OCI-LY1 (cell line): Measurements from ENCODE around the gene SLIT3.

Experiments
- EZH2 ChIP-seq: fragments of 200-600 bp; sonication (generic), shearing (Covaris generic); IDR thresholded peaks from 2 replicates; pipeline ENCODE4 v1.8.0; 2017; ENCODE audit warnings: borderline replicate concordance, mixed run types, mild to moderate bottlenecking, antibody characterized with exemption, low read length, moderate library complexity, mixed read lengths
- TF ChIP-seq, protein P1 (sequence below): fragments of 200-600 bp; sonication (generic), shearing (Covaris generic); IDR thresholded peaks from 2 replicates; pipeline ENCODE4 v1.5.1; 2017; ENCODE audit warnings: mild to moderate bottlenecking, antibody characterized with exemption, low read length, moderate library complexity, mixed read lengths

DNA sequence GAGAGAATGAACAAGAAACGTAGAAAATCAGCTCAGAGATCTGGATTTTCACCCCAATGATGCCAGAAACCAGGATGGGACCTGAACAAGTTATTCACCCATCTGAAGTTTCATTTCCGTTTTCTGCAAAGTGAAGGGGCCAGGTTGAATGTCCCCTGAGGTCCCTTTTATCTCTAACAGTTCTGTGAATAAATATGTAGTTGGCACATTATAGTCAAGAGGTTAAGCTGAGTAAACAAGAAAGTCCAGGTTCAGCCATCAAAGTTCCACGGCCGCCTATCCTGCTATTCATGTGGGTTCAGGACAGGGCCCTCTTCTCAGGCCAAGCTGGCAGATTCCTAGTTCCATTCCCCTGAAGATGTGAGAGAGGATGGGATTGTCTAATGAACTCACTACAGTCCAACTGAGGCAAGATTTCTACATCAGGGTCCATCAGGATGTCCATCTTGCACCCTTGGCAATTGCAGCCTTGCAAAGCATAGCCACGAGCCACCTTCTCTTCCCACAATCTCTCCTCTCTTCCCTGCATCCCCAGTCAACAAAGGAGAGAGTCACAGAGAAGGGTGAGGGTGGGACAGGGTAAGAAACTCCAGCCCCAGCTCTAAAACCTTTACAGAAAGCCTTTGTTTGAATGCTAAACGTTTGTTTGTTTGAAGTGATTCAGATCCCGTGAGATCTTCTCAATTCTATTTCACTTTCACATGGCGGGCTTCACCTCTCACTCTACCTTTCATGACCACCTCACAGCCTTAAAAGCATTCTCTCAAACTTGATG lies 311.0 kb downstream of the SLIT3 start:
- no peak for TF ChIP-seq EZH2
- TF ChIP-seq, protein P1, sequence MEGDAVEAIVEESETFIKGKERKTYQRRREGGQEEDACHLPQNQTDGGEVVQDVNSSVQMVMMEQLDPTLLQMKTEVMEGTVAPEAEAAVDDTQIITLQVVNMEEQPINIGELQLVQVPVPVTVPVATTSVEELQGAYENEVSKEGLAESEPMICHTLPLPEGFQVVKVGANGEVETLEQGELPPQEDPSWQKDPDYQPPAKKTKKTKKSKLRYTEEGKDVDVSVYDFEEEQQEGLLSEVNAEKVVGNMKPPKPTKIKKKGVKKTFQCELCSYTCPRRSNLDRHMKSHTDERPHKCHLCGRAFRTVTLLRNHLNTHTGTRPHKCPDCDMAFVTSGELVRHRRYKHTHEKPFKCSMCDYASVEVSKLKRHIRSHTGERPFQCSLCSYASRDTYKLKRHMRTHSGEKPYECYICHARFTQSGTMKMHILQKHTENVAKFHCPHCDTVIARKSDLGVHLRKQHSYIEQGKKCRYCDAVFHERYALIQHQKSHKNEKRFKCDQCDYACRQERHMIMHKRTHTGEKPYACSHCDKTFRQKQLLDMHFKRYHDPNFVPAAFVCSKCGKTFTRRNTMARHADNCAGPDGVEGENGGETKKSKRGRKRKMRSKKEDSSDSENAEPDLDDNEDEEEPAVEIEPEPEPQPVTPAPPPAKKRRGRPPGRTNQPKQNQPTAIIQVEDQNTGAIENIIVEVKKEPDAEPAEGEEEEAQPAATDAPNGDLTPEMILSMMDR, result no peak
